ENCODE data around the gene FTSJ3. TPM values are rescaled to one million over a fixed set of nuclear protein-coding genes. Genes with fewer than 3 reads are reported as not detected.

The FTSJ3 gene
- total and polyA plus RNA-seq, 2 of the 13 experiments (the other 11 are each of a cell fraction or from before 2014, with no cell fraction given), result 26.0 to 64.2 TPM

- TF ChIP-seq ZUFSP (CRISPR knock-in tag; IDR thresholded peaks at IDR 0.05; ENCODE audit: borderline replicate concordance) (no peak), BHLHE40 (IDR thresholded peaks at IDR 0.05; ENCODE audit: low read length) (0 out of 2 replicates have a peak, but pooled peaks have one; percentile 19), FIP1L1 (IDR thresholded peaks at IDR 0.05; ENCODE audit: borderline replicate concordance, insufficient read depth, low read depth, low read length) (peak; percentile 95; the same call in 1 of the 2 replicates), GMEB1 (CRISPR knock-in tag; IDR thresholded peaks at IDR 0.05; ENCODE audit: borderline replicate concordance) (peak; percentile 94), ZNF326 (CRISPR knock-in tag; IDR thresholded peaks at IDR 0.05; ENCODE audit: borderline replicate concordance) (0 out of 2 replicates have a peak, but pooled peaks have one; percentile 73), ZNF687 (CRISPR knock-in tag; IDR thresholded peaks at IDR 0.05) (peak; percentile 88), ZFP36L1 (CRISPR knock-in tag; IDR thresholded peaks at IDR 0.05) (peak; percentile 63; the same call in 1 of the 2 replicates), ZNF629 (CRISPR knock-in tag; conservative IDR thresholded peaks at IDR 0.05) (peak; percentile 61; the same call in 1 of the 2 replicates), TFAP4 (IDR thresholded peaks at IDR 0.05; ENCODE audit: borderline replicate concordance, low read depth) (peak; percentile 47; the same call in 1 of the 2 replicates), TBX2 (CRISPR knock-in tag; IDR thresholded peaks at IDR 0.05; ENCODE audit: borderline replicate concordance) (peak; percentile 92), NBN (conservative IDR thresholded peaks at IDR 0.05) (no peak), DNMT1 (CRISPR knock-in tag; IDR thresholded peaks at IDR 0.05) (peak; percentile 93), ZMYM3 (CRISPR knock-in tag; IDR thresholded peaks at IDR 0.05) (peak; percentile 84), KDM1A (CRISPR knock-in tag; IDR thresholded peaks at IDR 0.05) (peak; percentile 84), ZNF44 (CRISPR knock-in tag; IDR thresholded peaks at IDR 0.05) (no peak), KAT7 (CRISPR knock-in tag; IDR thresholded peaks at IDR 0.05; ENCODE audit: borderline replicate concordance) (peak; percentile 90; the same call in 1 of the 2 replicates), ZNF138 (CRISPR knock-in tag; IDR thresholded peaks at IDR 0.05; ENCODE audit: low read depth) (0 out of 2 replicates have a peak, but pooled peaks have one; percentile 41), ZBTB43 (CRISPR knock-in tag; conservative IDR thresholded peaks at IDR 0.05) (peak; percentile 91)
Observed at GRCh38 chr17:63842540-63843386, 15.3 kb upstream of the FTSJ3 start, which contains the start of gene SMARCD2 (continued).

Measured in HepG2 (cell line).